Hepatocyte (in vitro differentiated cells): ENCODE data around the gene IMMP2L. TPM values are rescaled to one million over a fixed set of nuclear protein-coding genes. Genes with fewer than 3 reads are reported as not detected.

Source experiments
- DNase-seq: peaks from one replicate; pipeline ENCODE4 v3.0.0-alpha.2; 2016; ENCODE audit warnings: low spot score
- H2AFZ ChIP-seq: fragments of 200-600 bp; sonication (generic); 2 replicates; pipeline ENCODE4 v1.6.0; 2016; ENCODE audit warnings: antibody characterized with exemption, mild to moderate bottlenecking
- H3K27ac ChIP-seq: fragments of 200-600 bp; sonication (generic); 2 replicates; pipeline ENCODE4 v1.5.1; 2016; ENCODE audit warnings: mild to moderate bottlenecking
- H3K27me3 ChIP-seq: fragments of 200-600 bp; sonication (generic); 2 replicates; pipeline ENCODE4 v1.6.1; 2016
- H3K36me3 ChIP-seq: fragments of 200-600 bp; sonication (generic); replicated peaks from 2 replicates; pipeline ENCODE4 v1.5.1; 2016; ENCODE audit warnings: low read depth; ENCODE audit not compliant: insufficient read depth
- H3K4me1 ChIP-seq: fragments of 200-600 bp; sonication (generic); 2 replicates; pipeline ENCODE4 v1.5.1; 2016; ENCODE audit warnings: mild to moderate bottlenecking, moderate library complexity; ENCODE audit not compliant: insufficient read depth
- H3K4me2 ChIP-seq: fragments of 200-600 bp; sonication (generic); 2 replicates; pipeline ENCODE4 v1.6.0; 2016
- H3K4me3 ChIP-seq: fragments of 200-600 bp; sonication (generic); 2 replicates; pipeline ENCODE4 v1.5.1; 2016; ENCODE audit warnings: mild to moderate bottlenecking
- H3K79me2 ChIP-seq: fragments of 200-600 bp; sonication (generic); 2 replicates; pipeline ENCODE4 v1.6.0; 2017; ENCODE audit warnings: mild to moderate bottlenecking
- H3K9me2 ChIP-seq: fragments of 200-600 bp; sonication (generic); replicated peaks from 2 replicates; pipeline ENCODE4 v1.6.0; 2017; ENCODE audit warnings: mild to moderate bottlenecking; ENCODE audit not compliant: insufficient read depth
- H3K9me3 ChIP-seq: fragments of 200-600 bp; sonication (generic); 2 replicates; pipeline ENCODE4 v1.5.1; 2016; ENCODE audit warnings: low read depth, mild to moderate bottlenecking
- H4K20me1 ChIP-seq: fragments of 200-600 bp; sonication (generic); 2 replicates; pipeline ENCODE4 v1.6.0; 2016; ENCODE audit warnings: mild to moderate bottlenecking; ENCODE audit not compliant: insufficient read depth, poor library complexity, severe bottlenecking
- CTCF ChIP-seq: fragments of 200-600 bp; sonication (generic); IDR thresholded peaks from 2 replicates; pipeline ENCODE4 v1.5.1; 2016; ENCODE audit warnings: antibody characterized with exemption, mild to moderate bottlenecking; ENCODE audit not compliant: poor library complexity
- EZH2 ChIP-seq: fragments of 200-600 bp; sonication (generic); IDR thresholded peaks from 2 replicates; pipeline ENCODE4 v1.6.1; 2016; ENCODE audit warnings: antibody characterized with exemption, mild to moderate bottlenecking, borderline replicate concordance
- EZH2phosphoT487 ChIP-seq: fragments of 200-600 bp; sonication (generic); IDR thresholded peaks from one replicate; pipeline ENCODE4 v1.6.1; 2018; ENCODE audit warnings: antibody characterized with exemption, mild to moderate bottlenecking, low read depth, moderate library complexity; ENCODE audit not compliant: unreplicated experiment, severe bottlenecking
- WGBS: methylation state at CpG from one replicate; pipeline ENCODE4 v1.1.6; 2016; ENCODE audit warnings: low lambda C conversion rate; ENCODE audit errors: missing lambda C conversion rate; 5-methylcytosine and 5-hydroxymethylcytosine counted together
- polyA plus RNA-seq: library from polyadenylated mRNA; unstranded; fragments of >200 nt; fragmentation: Nextera tagmentation; extraction: Ambion mirVana; gene quantifications from 2 replicates; pipeline ENCODE4 v1.2.1, GENCODE V29; 2016
- total RNA-seq: library from RNA; depleted of rRNA; stranded (reverse); fragments of >200 nt; gene quantifications from 2 replicates; pipeline ENCODE4 v1.2.3, GENCODE V29; 2014

IMMP2L gene
- total and polyA plus RNA-seq, 2 experiments from 2014 or later, result 13.3 to 17.6 TPM

- TF ChIP-seq EZH2 (no peak), EZH2phosphoT487 (no peak), CTCF (no peak)
- no peaks in the 10 kb centered on the region for H3K79me2 ChIP-seq
- H3K4me2 ChIP-seq, result no peak overlapping the region
- no peak overlapping the region for H2AFZ ChIP-seq
- H4K20me1 ChIP-seq, result no peaks in the 10 kb centered on the region
- H3K9me2 ChIP-seq, result no peaks in the 10 kb centered on the region
- no peak for DNase-seq
- no peak overlapping the region for H3K4me3 ChIP-seq
- no peak overlapping the region for H3K27ac ChIP-seq
- H3K9me3 ChIP-seq, result no peaks in the 10 kb centered on the region
- peaks cover 7% of the 10 kb centered on the region for H3K4me1 ChIP-seq
- no peaks in the 10 kb centered on the region for H3K36me3 ChIP-seq
- 80% methylated on average over 4 of the region's 4 CpGs for WGBS
- no peaks in the 10 kb centered on the region for H3K27me3 ChIP-seq
Measured at GRCh38 chr7:111027396-111027795, 534.9 kb downstream of the IMMP2L start.

- DNase-seq, result no peak
- Histone ChIP-seq H3K9me2 (no peaks in the 10 kb centered on the region), H3K4me1 (peaks cover 7% of the 10 kb centered on the region), H3K79me2 (no peaks in the 10 kb centered on the region), H3K4me3 (no peak overlapping the region), H2AFZ (no peak overlapping the region), H3K27ac (no peak overlapping the region), H3K36me3 (no peaks in the 10 kb centered on the region), H4K20me1 (no peaks in the 10 kb centered on the region), H3K9me3 (no peaks in the 10 kb centered on the region), H3K27me3 (no peaks in the 10 kb centered on the region), H3K4me2 (no peak overlapping the region)
- TF ChIP-seq CTCF (no peak), EZH2phosphoT487 (no peak), EZH2 (no peak)
- 60% methylated on average over 2 of the region's 2 CpGs for WGBS
Measured at GRCh38 chr7:111026806-111027205, 535.5 kb downstream of the IMMP2L start.

GRCh38 chr7:111026343-111026742 lies 535.9 kb downstream of the IMMP2L start:
- no peak overlapping the region for H3K4me2 ChIP-seq
- H2AFZ ChIP-seq, result no peak overlapping the region
- H3K27ac ChIP-seq, result no peak overlapping the region
- no peaks in the 10 kb centered on the region for H4K20me1 ChIP-seq
- DNase-seq, result no peak
- H3K79me2 ChIP-seq, result no peaks in the 10 kb centered on the region
- WGBS, result 41% methylated on average over 4 of the region's 4 CpGs
- H3K4me3 ChIP-seq, result no peak overlapping the region
- H3K36me3 ChIP-seq, result no peaks in the 10 kb centered on the region
- H3K9me3 ChIP-seq, result no peaks in the 10 kb centered on the region
- TF ChIP-seq CTCF, result no peak
- no peak for TF ChIP-seq EZH2
- TF ChIP-seq EZH2phosphoT487, result no peak
- peaks cover 7% of the 10 kb centered on the region for H3K4me1 ChIP-seq
- H3K27me3 ChIP-seq, result no peaks in the 10 kb centered on the region
- H3K9me2 ChIP-seq, result no peaks in the 10 kb centered on the region

- Histone ChIP-seq H4K20me1 (no peaks in the 10 kb centered on the region), H3K36me3 (no peaks in the 10 kb centered on the region), H3K9me2 (no peaks in the 10 kb centered on the region), H3K9me3 (no peaks in the 10 kb centered on the region), H3K27ac (peak overlapping the region; percentile 29), H2AFZ (no peak overlapping the region), H3K4me1 (peaks cover 7% of the 10 kb centered on the region), H3K4me2 (no peak overlapping the region), H3K27me3 (no peaks in the 10 kb centered on the region), H3K4me3 (no peak overlapping the region), H3K79me2 (no peaks in the 10 kb centered on the region)
- TF ChIP-seq CTCF (no peak), EZH2 (no peak), EZH2phosphoT487 (no peak)
- DNase-seq, result peak; percentile 8
- WGBS, result 55% methylated on average over 1 of the region's 1 CpG
Measured at GRCh38 chr7:111025006-111025405, 537.3 kb downstream of the IMMP2L start.
